Panc1 (cell line): Measurements from ENCODE around the gene SFTPB. TPM values are rescaled to one million over a fixed set of nuclear protein-coding genes. Genes with fewer than 3 reads are reported as not detected.
A peak's percentile ranks its signal among the peaks of the same experiment; 100 is the strongest.
"Not testable (repeated sequence)": the region's sequence is repeated elsewhere in the genome, so short reads cannot be mapped to it uniquely, and the experiment has no call there.

ENCODE experiments used
- ATAC-seq: fragments of 200-7000 bp; cut with Tn5 transposase; 2 replicates; pipeline ENCODE4 v1.9.1; 2020; ENCODE audit warnings: mild to moderate bottlenecking, moderate library complexity
- BruUV-seq: library from RNA; stranded (reverse); fragments of 400-500 nt; replicated peaks from 2 replicates; lab custom pipeline; 2021; lab: Mats Ljungman, UMichigan
- CTCF ChIA-PET: fragments of 300-600 bp; sonication (Branson Sonifier 250); formaldehyde crosslinking; loops from one replicate; lab custom pipeline; 2022; ENCODE audit warnings: antibody characterized with exemption; lab: Charles Lee
- POLR2A ChIA-PET: fragments of 300-600 bp; sonication (Branson Sonifier 250); formaldehyde crosslinking; loops from one replicate; lab custom pipeline; 2022; ENCODE audit warnings: antibody characterized with exemption; lab: Charles Lee
- DNase-seq: peaks from one replicate; pipeline ENCODE4 v3.0.0-alpha.2; 2010; ENCODE audit warnings: low read depth, low spot score
- H3K27ac ChIP-seq: 2 replicates; pipeline ENCODE4 v1.5.1; 2011; ENCODE audit warnings: mild to moderate bottlenecking, low read length, inconsistent platforms
- H3K27me3 ChIP-seq: fragments of 200-500 bp; sonication (Bioruptor generic); 2 replicates; pipeline ENCODE4 v1.6.0; 2014; ENCODE audit warnings: low read length, inconsistent platforms; ENCODE audit not compliant: control insufficient read depth, insufficient read depth
- H3K36me3 ChIP-seq: fragments of 200-500 bp; sonication (Bioruptor generic); 2 replicates; pipeline ENCODE4 v1.5.1; 2014; ENCODE audit warnings: inconsistent platforms, mild to moderate bottlenecking, low read length, moderate library complexity; ENCODE audit not compliant: control insufficient read depth, insufficient read depth
- H3K4me1 ChIP-seq: 2 replicates; pipeline ENCODE4 v1.5.1; 2011; ENCODE audit warnings: inconsistent platforms, mild to moderate bottlenecking, low read length, moderate library complexity; ENCODE audit not compliant: control insufficient read depth, insufficient read depth
- H3K4me3 ChIP-seq, 2 experiments: 2 replicates each; pipeline ENCODE4 v1.5.1; 2011 to 2012; ENCODE audit warnings: low read depth in 2 of 2, low read length in 2 of 2, mild to moderate bottlenecking in 2 of 2, inconsistent platforms in 1 of 2, moderate library complexity in 1 of 2
- H3K9me3 ChIP-seq: fragments of 200-500 bp; sonication (Bioruptor generic); 2 replicates; pipeline ENCODE4 v1.5.1; 2014; ENCODE audit warnings: low read depth, mild to moderate bottlenecking, inconsistent platforms, low read length, moderate library complexity; ENCODE audit not compliant: control insufficient read depth, insufficient read depth
- POLR2AphosphoS5 ChIP-seq: IDR thresholded peaks from 2 replicates; pipeline ENCODE4 v1.6.1; 2012; ENCODE audit warnings: mild to moderate bottlenecking, low read depth, low read length, moderate library complexity
- TCF7L2 ChIP-seq: IDR thresholded peaks from 2 replicates; pipeline ENCODE4 v1.6.1; 2011; ENCODE audit warnings: mild to moderate bottlenecking, low read depth, low read length, inconsistent platforms
- in situ Hi-C: cut with HindIII; loops from 2 replicates; pipeline ENCODE4 v1.10.0; 2016; ENCODE audit warnings: low sequenced_read_pairs, low pct_unique_long_range_greater_than_20kb
- intact Hi-C: fragments of 100-400 bp; cut with micrococcal nuclease; formaldehyde crosslinking; loops from one replicate; pipeline ENCODE4 v1.10.0; 2022; ENCODE audit not compliant: unreplicated experiment
- total RNA-seq: library from RNA; stranded (reverse); gene quantifications from one replicate; pipeline ENCODE4 v1.2.1, GENCODE V29; 2021; ENCODE audit not compliant: unreplicated experiment
- TF ChIP-seq, protein P1 (sequence below), 2 experiments: IDR thresholded peaks; 2 replicates each; pipeline ENCODE4 v1.6.1; 2011 to 2012; ENCODE audit warnings: low read depth in 2 of 2, control low read depth in 1 of 2, low read length in 1 of 2, mild to moderate bottlenecking in 1 of 2, moderate library complexity in 1 of 2; ENCODE audit not compliant: insufficient read depth in 1 of 2

Gene SFTPB
- total RNA-seq, 1 experiment from 2014 or later: 5.6 TPM

DNA sequence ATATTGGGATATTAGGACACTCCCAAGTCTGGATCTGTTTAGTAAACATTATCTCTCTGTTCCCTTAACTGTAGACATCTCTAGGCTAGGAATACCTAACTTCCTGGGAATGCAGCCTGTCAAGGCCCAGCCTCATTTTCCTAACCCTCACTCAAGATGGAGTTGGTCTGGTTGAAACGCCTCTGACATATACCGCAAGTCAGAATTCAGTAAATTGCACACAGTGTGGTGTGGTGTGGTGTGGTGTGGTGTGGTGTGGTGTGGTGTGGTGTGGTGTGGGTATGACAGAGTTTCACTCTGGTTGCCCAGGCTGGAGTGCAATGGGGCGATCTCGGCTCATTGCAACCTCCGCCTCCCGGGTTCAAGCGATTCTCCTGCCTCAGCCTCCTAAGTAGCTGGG, 53.2 kb downstream of the SFTPB start:
- CTCF ChIA-PET, H3K27me3 ChIP-seq, intact Hi-C loops, DNase-seq, POLR2A ChIA-PET, H3K9me3 ChIP-seq, H3K4me3 ChIP-seq, in situ Hi-C loops, H3K36me3 ChIP-seq, BruUV-seq, H3K27ac ChIP-seq, H3K4me1 ChIP-seq, ATAC-seq: not testable (repeated sequence)

DNA sequence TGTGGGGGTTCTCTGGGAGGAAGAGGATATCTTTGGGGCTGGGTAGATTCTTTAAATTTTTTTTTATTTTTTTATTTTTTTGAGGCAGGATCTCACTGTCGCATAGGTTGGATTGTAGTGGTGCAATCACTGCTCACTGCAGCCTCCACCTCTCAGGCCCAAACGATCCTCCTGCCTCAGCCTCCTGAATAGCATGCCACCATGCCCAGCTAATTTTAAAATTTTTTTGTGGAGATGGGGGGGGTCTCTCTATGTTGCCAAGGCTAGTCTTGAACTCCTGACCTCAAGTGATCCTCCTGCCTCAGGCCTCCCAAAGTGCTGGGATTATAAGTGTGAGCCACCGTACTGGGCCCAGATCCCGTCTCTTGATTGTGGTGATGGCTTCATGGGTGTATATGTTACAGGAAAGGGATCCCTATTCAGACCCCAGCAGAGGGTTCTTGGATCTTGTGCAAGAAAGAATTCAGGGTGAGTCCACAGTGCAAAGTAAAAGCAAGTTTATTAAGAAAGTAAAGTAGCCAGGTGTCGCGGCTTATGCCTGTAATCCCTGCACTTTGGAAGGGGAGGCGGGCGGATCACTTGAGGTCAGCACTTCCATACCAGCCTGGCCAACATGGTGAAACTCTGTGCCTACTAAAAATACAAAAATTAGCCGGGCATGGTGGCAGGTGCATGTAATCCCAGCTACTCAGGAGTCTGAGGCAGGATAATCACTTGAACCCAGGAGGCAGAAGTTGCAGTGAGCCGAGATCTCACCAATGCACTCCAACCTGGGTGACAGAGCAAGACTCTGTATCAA, 54.1 kb downstream of the SFTPB start:
- no peaks in the 10 kb centered on the region for H3K9me3 ChIP-seq
- TF ChIP-seq, protein P1, sequence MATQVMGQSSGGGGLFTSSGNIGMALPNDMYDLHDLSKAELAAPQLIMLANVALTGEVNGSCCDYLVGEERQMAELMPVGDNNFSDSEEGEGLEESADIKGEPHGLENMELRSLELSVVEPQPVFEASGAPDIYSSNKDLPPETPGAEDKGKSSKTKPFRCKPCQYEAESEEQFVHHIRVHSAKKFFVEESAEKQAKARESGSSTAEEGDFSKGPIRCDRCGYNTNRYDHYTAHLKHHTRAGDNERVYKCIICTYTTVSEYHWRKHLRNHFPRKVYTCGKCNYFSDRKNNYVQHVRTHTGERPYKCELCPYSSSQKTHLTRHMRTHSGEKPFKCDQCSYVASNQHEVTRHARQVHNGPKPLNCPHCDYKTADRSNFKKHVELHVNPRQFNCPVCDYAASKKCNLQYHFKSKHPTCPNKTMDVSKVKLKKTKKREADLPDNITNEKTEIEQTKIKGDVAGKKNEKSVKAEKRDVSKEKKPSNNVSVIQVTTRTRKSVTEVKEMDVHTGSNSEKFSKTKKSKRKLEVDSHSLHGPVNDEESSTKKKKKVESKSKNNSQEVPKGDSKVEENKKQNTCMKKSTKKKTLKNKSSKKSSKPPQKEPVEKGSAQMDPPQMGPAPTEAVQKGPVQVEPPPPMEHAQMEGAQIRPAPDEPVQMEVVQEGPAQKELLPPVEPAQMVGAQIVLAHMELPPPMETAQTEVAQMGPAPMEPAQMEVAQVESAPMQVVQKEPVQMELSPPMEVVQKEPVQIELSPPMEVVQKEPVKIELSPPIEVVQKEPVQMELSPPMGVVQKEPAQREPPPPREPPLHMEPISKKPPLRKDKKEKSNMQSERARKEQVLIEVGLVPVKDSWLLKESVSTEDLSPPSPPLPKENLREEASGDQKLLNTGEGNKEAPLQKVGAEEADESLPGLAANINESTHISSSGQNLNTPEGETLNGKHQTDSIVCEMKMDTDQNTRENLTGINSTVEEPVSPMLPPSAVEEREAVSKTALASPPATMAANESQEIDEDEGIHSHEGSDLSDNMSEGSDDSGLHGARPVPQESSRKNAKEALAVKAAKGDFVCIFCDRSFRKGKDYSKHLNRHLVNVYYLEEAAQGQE (IDR thresholded peaks at IDR 0.05; ENCODE audit: insufficient read depth in 1 of 2, low read depth in 2 of 2, low read length in 1 of 2): no peak
- no peak overlapping the region for H3K27ac ChIP-seq
- CTCF ChIA-PET: no interaction called here
- ATAC-seq (no peak), DNase-seq (no peak)
- no peaks in the 10 kb centered on the region for H3K27me3 ChIP-seq
- peaks cover 3% of the 10 kb centered on the region; the same call in 1 of the 2 replicates for H3K36me3 ChIP-seq
- POLR2A ChIA-PET: no interaction called here
- H3K4me3 ChIP-seq: no peak overlapping the region
- BruUV-seq: no TSS peak
- peaks cover 7% of the 10 kb centered on the region for H3K4me1 ChIP-seq
- in situ Hi-C loops: no loop called here
- intact Hi-C loops: no loop called here

DNA sequence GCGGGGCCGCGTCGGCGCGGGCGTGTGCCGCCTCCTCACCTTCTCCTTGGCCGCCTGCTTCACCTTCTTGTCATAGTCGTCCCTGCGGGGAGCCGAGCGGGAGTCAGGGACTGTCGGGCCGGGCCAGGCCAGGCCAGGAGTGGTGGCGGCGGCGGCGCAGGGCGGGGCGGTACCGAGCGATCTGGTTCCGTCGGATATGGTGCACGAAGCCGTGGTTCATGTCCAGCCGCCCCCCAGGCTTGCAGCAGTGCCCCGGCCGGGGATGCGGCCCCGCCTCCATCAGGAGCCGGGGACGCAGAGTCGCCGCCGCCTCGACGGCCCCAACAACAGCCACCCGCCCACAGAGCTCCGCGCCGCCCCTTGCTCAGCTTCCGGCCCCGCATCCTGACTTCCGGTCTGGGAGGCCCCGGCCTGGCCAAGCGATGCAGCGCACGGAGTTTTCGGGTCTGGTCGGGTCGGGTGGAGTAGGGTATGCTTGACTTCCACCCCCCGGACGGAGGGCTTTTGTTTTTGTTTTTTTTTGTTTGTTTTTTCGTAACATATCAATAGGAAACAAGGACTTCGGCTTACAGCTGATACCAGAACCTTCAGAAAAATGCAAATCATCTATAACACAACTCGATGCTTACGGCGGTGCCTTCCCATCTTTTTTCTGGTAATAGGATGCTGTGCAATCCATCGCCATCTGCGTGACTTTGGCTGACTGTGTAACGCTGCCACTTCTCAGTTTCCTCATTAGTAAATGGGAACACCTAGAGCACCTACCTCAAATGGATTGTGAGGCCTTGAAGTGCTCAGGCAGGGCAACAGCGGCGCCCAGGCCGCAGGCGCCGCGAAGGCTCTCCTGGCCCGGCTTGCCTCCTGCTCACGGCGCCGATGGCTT, 56.1 kb downstream of the SFTPB start, which contains the start of gene C2orf68:
Gene C2orf68, minus strand, starts transcription at position 362 of the 883 bp plus-strand sequence. Its CDS starts 82 bp downstream, at position 280.
- no peaks in the 10 kb centered on the region; the same call in 1 of the 2 replicates for H3K4me1 ChIP-seq
- DNase-seq (peak; percentile 65), ATAC-seq (peak; percentile 93)
- H3K27me3 ChIP-seq: no peaks in the 10 kb centered on the region
- H3K27ac ChIP-seq: peak within 1 kb of the TSS; percentile 92
- in situ Hi-C loops: no loop called here
- TSS peak; percentile 89 for BruUV-seq
- peak; percentile 96 for TF ChIP-seq POLR2AphosphoS5
- TF ChIP-seq TCF7L2: no peak
- POLR2A ChIA-PET: interaction anchor here (0.7 kb wide), 1 partner anchor 120 kb away, joined by 3 read pairs; no protein-coding TSS in a partner anchor
- intact Hi-C loops: no loop called here
- no peaks in the 10 kb centered on the region for H3K9me3 ChIP-seq
- H3K36me3 ChIP-seq: peaks cover 6% of the 10 kb centered on the region
- CTCF ChIA-PET: interaction anchor here (0.6 kb wide), 1 partner anchor 8 kb away, joined by 4 read pairs; no protein-coding TSS in a partner anchor
- peak within 1 kb of the TSS; percentile 68 to 76 for H3K4me3 ChIP-seq
